ENCODE measurements around the gene AP3S1.

Gene AP3S1

DNA sequence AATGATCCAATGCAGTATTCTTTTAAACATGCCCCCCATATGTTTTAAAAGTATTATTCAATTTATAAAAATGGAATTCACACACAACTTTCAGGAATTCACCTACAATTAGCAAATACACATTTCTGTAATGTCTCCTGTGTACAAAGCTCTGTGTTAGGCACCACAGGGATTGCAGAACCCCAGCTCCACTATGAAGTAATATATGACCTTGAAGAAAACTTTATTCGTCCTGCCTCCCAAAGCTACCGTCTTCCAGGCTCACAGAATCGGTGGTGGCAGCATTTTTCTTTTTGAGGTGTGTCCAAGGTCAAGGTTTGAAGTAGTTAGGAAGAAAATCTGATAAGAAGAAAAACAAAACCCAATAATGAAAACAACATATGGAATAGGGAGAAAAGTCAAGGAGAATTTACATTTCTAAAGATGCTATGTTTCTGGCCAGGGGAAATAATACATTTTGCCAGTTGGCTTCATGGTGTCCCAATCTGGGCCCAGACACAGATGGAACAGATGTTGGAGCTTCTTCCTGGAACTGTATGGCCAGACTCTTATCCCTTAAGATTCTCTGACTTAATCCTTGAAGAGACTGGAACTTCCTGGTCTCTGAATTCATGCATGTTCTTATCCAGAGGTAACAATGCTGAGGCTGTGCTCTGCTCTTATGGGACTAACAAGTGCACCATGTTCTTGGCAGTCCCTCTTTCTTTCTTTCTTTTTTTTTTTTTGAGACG lies 98.5 kb downstream of the AP3S1 start:
- in situ Hi-C loops (cut with HindIII; ENCODE audit: low pct_unique_long_range_greater_than_20kb, low sequenced_read_pairs) = no loop called here
- TF ChIP-seq JUND (IDR thresholded peaks at IDR 0.05; ENCODE audit: low read depth) = no peak
- no peak for DNase-seq (ENCODE audit: low read depth in 1 of 2, low spot score in 1 of 2)

DNA sequence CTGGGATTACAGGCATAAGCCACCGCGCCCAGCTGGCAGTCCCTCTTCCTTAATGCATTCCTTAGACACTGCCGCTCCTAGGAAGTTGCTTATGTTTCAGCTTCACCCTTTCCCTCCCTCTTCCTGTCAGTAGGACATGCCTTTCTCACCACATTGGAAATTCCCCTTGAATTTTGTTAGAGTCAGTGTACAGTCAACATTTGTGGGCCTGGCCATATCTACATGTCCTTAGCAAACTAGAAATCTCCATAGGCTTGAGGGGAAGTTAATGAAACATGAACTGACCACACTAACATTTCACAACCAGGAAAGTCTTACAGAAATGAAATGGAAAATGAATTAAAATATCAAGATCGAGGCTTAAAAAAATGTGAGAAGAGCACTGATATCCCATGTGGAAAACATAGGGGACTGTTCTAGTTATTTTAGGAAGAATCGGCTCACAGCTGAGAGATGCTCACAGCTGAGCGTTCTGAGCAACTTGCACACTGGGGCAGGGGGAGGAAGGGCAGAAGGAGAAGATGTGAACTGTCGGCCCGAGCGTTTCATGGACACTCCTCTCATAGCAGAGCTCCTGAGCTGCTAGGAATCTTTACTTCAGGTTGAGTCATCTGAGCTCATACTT lies 99.4 kb downstream of the AP3S1 start:
- no peak for TF ChIP-seq JUND (IDR thresholded peaks at IDR 0.05; ENCODE audit: low read depth)
- in situ Hi-C loops (cut with HindIII; ENCODE audit: low pct_unique_long_range_greater_than_20kb, low sequenced_read_pairs) = no loop called here
- DNase-seq (ENCODE audit: low read depth in 1 of 2, low spot score in 1 of 2) = no peak

DNA sequence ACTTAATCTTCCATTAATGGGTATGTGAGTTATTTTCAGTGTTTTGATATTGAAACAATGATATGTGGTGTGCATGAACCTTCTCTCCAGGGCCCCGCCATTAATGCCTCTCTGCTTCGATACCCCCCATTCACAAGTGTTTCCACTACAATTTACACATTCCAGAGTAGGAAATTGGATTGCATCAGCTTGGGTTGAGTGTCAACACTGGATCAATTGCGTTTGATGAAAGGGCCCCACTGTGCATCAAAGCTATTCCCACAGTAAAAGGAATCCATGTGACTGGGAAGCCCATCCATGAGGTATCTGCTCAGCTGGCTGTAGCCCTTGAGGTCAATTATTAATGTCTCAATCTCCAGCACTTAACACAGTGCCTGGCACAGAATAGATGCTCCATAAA lies 102.8 kb downstream of the AP3S1 start:
- no peak for DNase-seq (ENCODE audit: low read depth in 1 of 2, low spot score in 1 of 2)
- in situ Hi-C loops (cut with HindIII; ENCODE audit: low pct_unique_long_range_greater_than_20kb, low sequenced_read_pairs) = no loop called here
- TF ChIP-seq JUND (IDR thresholded peaks at IDR 0.05; ENCODE audit: low read depth) = no peak

DNA sequence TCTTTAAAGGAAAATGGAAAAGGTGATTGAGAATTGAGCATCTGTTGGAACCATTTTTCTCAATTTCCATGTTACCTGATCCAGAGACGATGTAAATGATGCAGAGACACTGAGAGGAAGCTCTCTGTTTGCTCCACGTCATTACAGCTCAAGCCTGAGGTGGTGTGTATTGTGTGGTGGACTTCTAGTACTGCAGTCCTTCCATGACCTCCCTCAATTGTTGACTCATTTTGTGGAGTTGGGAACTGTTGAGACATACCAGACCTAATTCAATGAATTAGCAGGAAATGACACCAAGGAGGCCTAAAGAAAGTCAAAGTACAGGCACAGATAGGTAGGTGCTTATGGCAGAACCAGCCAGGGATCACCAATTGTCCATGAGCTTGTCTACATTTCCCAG lies 104.9 kb downstream of the AP3S1 start:
- TF ChIP-seq JUND (IDR thresholded peaks at IDR 0.05; ENCODE audit: low read depth) = no peak
- no peak for DNase-seq (ENCODE audit: low read depth in 1 of 2, low spot score in 1 of 2)
- in situ Hi-C loops (cut with HindIII; ENCODE audit: low pct_unique_long_range_greater_than_20kb, low sequenced_read_pairs) = no loop called here

DNA sequence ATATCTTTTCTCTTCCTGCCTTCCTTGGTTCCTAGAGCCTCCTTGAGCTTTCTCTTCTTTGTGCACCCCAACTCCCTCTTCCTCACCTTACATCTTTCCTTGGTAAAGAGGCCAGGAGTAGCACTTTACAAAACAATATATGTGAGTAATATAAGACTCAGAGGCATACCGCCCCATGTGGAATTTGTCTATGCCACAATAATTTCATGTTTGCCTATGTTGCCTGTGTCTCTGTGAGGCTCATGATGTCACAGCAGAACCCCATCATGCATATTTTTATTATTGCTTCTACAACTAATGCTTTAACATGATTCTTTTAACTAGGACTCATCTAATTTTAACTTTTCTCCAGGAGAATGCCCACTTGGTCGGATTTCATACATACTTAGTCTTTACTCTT lies 105.5 kb downstream of the AP3S1 start:
- TF ChIP-seq JUND (IDR thresholded peaks at IDR 0.05; ENCODE audit: low read depth) = no peak
- DNase-seq (ENCODE audit: low read depth in 1 of 2, low spot score in 1 of 2) = no peak
- in situ Hi-C loops (cut with HindIII; ENCODE audit: low pct_unique_long_range_greater_than_20kb, low sequenced_read_pairs) = no loop called here

DNA sequence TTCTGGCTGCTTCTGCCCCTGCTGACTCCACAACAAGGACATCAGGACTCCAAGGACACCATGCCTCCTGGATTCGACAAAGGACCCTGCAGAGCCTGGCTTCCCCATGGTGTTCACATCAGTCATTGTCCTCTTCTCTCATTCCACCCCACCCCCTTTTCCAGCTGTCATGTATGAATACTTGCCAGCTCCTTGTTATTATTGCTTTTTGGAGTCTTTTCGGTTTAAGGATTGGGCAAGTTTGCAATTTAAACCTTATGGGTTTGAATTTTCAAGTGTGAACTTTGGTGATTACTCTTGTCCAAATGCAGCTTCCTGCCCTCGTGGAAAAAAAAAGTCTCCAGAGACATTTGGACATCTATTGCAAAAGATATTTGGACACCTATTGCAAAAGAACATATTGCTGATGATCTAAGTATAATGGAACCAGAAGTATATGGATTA lies 106.4 kb downstream of the AP3S1 start:
- in situ Hi-C loops (cut with HindIII; ENCODE audit: low pct_unique_long_range_greater_than_20kb, low sequenced_read_pairs) = no loop called here
- no peak for DNase-seq (ENCODE audit: low read depth in 1 of 2, low spot score in 1 of 2)
- TF ChIP-seq JUND (IDR thresholded peaks at IDR 0.05; ENCODE audit: low read depth) = no peak

DNA sequence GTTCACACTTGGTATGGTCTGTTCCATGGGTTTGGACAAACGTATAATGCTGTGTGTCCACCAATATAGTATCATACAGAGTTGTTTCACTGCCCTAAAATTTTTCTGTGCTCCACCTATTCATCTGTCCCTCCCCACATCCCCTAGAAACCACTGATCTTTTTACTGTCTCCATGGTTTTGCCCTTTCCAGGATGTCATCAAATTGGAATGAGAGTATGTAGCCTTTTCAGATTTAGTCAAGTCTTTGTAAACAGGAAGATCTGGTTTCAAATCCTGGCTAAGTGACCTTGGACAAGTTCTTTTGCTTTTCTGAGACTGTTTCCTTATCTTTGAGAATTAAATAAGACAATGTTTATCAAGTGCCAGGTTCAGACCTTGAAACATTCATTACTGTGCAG lies 107.4 kb downstream of the AP3S1 start:
- in situ Hi-C loops (cut with HindIII; ENCODE audit: low pct_unique_long_range_greater_than_20kb, low sequenced_read_pairs) = no loop called here
- no peak for TF ChIP-seq JUND (IDR thresholded peaks at IDR 0.05; ENCODE audit: low read depth)
- no peak for DNase-seq (ENCODE audit: low read depth in 1 of 2, low spot score in 1 of 2)

DNA sequence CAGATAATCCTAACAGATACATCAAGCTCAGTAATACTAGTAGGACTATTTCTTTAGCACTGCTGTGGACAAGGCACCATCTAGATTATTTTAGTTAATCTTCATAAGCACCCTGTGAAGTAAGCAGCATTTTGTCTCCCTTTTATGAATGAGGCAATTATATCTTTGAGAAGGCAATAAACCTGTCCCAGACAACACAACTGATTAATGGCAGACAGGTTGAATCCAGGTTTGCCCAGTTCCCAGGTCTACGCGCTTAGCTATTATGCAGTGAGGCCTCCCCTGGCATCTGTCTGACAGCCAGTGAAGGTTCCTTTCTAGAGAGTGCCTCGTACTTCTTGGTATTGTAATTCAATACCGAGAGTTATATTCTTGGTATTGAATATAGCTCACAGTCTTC lies 110.9 kb downstream of the AP3S1 start:
- no peak for TF ChIP-seq JUND (IDR thresholded peaks at IDR 0.05; ENCODE audit: low read depth)
- DNase-seq (ENCODE audit: low read depth in 1 of 2, low spot score in 1 of 2) = no peak
- in situ Hi-C loops (cut with HindIII; ENCODE audit: low pct_unique_long_range_greater_than_20kb, low sequenced_read_pairs) = no loop called here

DNA sequence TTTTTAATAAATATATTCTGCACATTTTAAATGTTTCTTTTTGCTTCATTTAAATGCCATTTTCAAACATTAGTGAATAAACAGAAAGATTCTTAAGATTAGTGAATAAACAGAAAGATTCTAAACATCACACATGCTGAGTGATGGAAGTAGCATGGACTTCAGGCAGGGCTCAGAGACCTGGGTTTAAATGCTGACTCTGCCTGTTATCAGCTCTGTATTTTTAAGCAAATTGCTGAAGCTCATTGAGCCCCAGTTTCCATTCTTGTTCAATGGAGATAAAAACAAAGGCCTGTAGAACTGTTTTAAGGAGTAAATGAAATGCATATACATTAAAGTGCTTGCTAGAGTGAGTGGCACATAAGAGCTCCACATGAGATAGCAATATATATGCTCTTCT lies 112.4 kb downstream of the AP3S1 start:
- TF ChIP-seq JUND (IDR thresholded peaks at IDR 0.05; ENCODE audit: low read depth) = no peak
- in situ Hi-C loops (cut with HindIII; ENCODE audit: low pct_unique_long_range_greater_than_20kb, low sequenced_read_pairs) = no loop called here
- DNase-seq (ENCODE audit: low read depth in 1 of 2, low spot score in 1 of 2) = no peak

DNA sequence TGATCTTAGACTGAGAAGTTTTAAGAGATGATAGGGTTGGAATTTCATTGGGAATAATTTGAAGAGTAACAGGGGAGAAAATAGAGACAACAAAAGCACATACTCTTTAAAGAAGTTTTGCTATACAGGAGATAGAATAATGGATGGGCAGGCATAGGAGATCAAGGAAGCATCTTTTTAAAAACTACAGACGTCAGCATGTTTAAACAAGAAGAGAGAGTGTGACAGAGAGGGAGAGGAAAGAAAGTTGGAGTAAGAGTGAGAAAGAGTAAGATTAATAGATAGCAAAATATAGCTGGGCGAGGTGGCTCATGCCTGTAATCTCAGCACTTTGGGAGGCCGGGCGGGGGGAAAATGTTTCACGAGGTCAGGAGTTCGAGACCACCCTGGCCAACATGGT lies 115.2 kb downstream of the AP3S1 start:
- in situ Hi-C loops (cut with HindIII; ENCODE audit: low pct_unique_long_range_greater_than_20kb, low sequenced_read_pairs) = no loop called here
- no peak for TF ChIP-seq JUND (IDR thresholded peaks at IDR 0.05; ENCODE audit: low read depth)
- no peak for DNase-seq (ENCODE audit: low read depth in 1 of 2, low spot score in 1 of 2)

DNA sequence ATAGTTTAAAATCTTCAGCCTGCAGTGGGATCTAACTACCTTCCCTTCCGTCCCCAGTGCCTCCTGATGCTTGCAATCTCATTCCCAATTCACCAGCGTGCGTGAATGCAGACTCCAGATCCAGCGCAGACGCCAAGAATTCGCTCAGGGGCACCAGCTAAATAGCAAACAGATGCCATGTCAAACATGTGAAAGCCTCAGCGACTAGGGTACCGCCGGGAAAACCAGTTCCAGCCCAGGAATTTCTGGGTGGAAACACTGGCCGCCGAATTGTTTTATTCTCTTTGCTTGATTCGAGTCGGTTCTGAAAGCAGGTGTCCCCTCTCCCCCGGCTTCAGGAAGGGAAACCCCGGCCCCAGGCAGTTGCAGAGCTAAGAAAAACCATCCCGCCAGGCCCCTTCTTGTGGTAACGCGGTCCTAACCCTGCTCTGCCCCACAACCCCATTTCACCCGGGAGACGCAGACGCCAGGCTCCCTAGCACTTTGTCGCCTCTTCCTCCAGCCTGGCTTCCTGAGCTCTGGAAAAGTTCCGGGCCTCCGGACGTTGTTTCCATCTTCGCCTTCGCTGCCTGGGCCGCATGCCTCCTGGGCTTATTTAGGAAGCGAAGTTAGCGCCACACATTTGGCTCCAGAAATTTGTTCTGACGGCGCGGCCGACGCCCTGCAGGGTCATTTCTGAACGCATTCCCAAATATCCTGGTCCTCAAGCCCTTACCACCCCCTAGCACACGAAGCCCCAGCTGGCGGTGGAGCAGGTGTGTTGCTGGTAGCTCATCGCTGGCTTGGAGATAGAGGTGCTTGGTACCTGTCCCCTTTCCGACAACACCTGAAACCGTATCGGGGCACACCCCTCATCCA lies 119.9 kb downstream of the AP3S1 start:
- no peak for TF ChIP-seq JUND (IDR thresholded peaks at IDR 0.05; ENCODE audit: low read depth)
- in situ Hi-C loops (cut with HindIII; ENCODE audit: low pct_unique_long_range_greater_than_20kb, low sequenced_read_pairs) = no loop called here
- DNase-seq (ENCODE audit: low read depth in 1 of 2, low spot score in 1 of 2) = no peak

DNA sequence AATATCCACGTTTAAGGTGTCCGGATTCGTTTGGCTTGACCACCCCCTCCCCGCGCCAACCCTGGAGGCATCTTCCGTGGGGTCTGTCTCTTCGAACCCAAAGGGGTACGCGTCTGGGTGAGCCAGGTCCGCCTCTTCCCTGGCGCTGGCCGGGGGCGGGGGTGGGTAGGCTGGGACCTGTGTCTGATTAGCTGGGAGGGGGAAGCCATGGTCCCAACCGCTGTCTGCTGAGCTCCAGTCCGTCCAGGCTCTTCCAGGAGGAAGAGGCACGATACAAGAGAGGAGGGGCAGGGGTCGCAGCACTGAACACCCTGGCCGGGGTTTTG lies 120.5 kb downstream of the AP3S1 start, which contains the start of gene LVRN:
LVRN (plus strand) TSS at position 237 of the 326 bp plus-strand sequence. CDS start 143 bp downstream, outside the sequence.
- no peak for DNase-seq (ENCODE audit: low read depth in 1 of 2, low spot score in 1 of 2)
- in situ Hi-C loops (cut with HindIII; ENCODE audit: low pct_unique_long_range_greater_than_20kb, low sequenced_read_pairs) = no loop called here
- TF ChIP-seq JUND (IDR thresholded peaks at IDR 0.05; ENCODE audit: low read depth) = no peak

Measured in T47D (cell line).